Lung microvascular endothelial cell (primary cell): ENCODE data around the gene FJX1. TPM values are rescaled to one million over a fixed set of nuclear protein-coding genes. Genes with fewer than 3 reads are reported as not detected.
A peak's percentile ranks its signal among the peaks of the same experiment; 100 is the strongest.

Experiments used
- DNase-seq, 2 donors: peaks; one replicate each; pipeline versions ENCODE4 v3.0.0 to v3.0.0-alpha.2; 2010; ENCODE audit warnings: low read depth in 2 of 2
- total RNA-seq: library from RNA; depleted of rRNA; stranded (reverse); fragments of >200 nt; gene quantifications from 2 replicates; pipeline ENCODE4 v1.2.1, GENCODE V29; 2014

Gene FJX1
- total RNA-seq = 17.4 and 29.0 TPM in 2 replicates

- DNase-seq = peak; percentile 81 to 94
These were observed at the start of gene FJX1 for GRCh38 chr11:35617687-35618496. Gene FJX1 (plus strand): TSS chr11:35618460. CDS start chr11:35618637, 177 bp downstream.

- no peak for DNase-seq
These were observed 46.6 kb upstream of the FJX1 start for GRCh38 chr11:35571696-35572095.

- peak; percentile 73 to 80 for DNase-seq
These were observed 38.5 kb upstream of the FJX1 start for GRCh38 chr11:35579557-35580396.

- DNase-seq = no peak
These were observed 37.9 kb upstream of the FJX1 start for GRCh38 chr11:35580397-35580781.

GRCh38 chr11:35582033-35582432, 36.2 kb upstream of the FJX1 start:
- no peak for DNase-seq

GRCh38 chr11:35583126-35583525, 35.1 kb upstream of the FJX1 start:
- no peak for DNase-seq

- DNase-seq = no peak
These were observed 34.4 kb upstream of the FJX1 start for GRCh38 chr11:35583843-35584242.

GRCh38 chr11:35584321-35584720, 33.9 kb upstream of the FJX1 start:
- DNase-seq = peak in 1 of 2 donors; percentile 19

GRCh38 chr11:35585416-35585815, 32.8 kb upstream of the FJX1 start:
- no peak for DNase-seq

- no peak for DNase-seq
These were observed 32.0 kb upstream of the FJX1 start for GRCh38 chr11:35586222-35586621.

- no peak for DNase-seq
These were observed 30.3 kb upstream of the FJX1 start for GRCh38 chr11:35587972-35588371.

GRCh38 chr11:35588627-35589026, 29.6 kb upstream of the FJX1 start:
- no peak for DNase-seq

- DNase-seq = no peak
These were observed 29.0 kb upstream of the FJX1 start for GRCh38 chr11:35589281-35589680.

GRCh38 chr11:35590412-35590811, 27.8 kb upstream of the FJX1 start:
- DNase-seq = no peak

- no peak for DNase-seq
These were observed 25.1 kb upstream of the FJX1 start for GRCh38 chr11:35593143-35593542.

GRCh38 chr11:35594680-35595079, 23.6 kb upstream of the FJX1 start:
- DNase-seq = no peak

- peak in 1 of 2 donors; percentile 20 for DNase-seq
These were observed 19.8 kb upstream of the FJX1 start for GRCh38 chr11:35598254-35599125.

- no peak for DNase-seq
These were observed 17.9 kb upstream of the FJX1 start for GRCh38 chr11:35600331-35600838.

- DNase-seq = no peak
These were observed 16.0 kb upstream of the FJX1 start for GRCh38 chr11:35602160-35602793.

GRCh38 chr11:35602979-35603378, 15.3 kb upstream of the FJX1 start:
- no peak for DNase-seq

GRCh38 chr11:35605706-35606105, 12.6 kb upstream of the FJX1 start:
- DNase-seq = no peak
